Spleen (tissue), 11 donors: ENCODE results near the gene CNKSR2. TPM values are rescaled to one million over a fixed set of nuclear protein-coding genes. Genes with fewer than 3 reads are reported as not detected.

Experiments
- DNase-seq: peaks from one replicate; pipeline ENCODE4 v3.0.0-alpha.2; 2020
- H3K27ac ChIP-seq, 8 donors: fragments of 200-600 bp; sonication (generic) in 7 of 8; 1 replicate in 4 of 8; 2 replicates in 4 of 8; pipeline versions ENCODE4 v1.5.0 to v1.8.0; 2016 to 2021; ENCODE audit warnings: inconsistent platforms in 4 of 8, mild to moderate bottlenecking in 4 of 8, moderate library complexity in 1 of 8
- H3K27me3 ChIP-seq, 7 donors: fragments of 200-600 bp; sonication (generic) in 6 of 7; replicated peaks in 1 of 7; 1 replicate in 4 of 7; 2 replicates in 3 of 7; pipeline versions ENCODE4 v1.5.0 to v1.8.0; 2016 to 2021; ENCODE audit warnings: inconsistent platforms in 3 of 7, mild to moderate bottlenecking in 1 of 7
- H3K36me3 ChIP-seq, 6 donors: fragments of 200-600 bp; sonication (generic) in 5 of 6; 1 replicate in 4 of 6; 2 replicates in 2 of 6; pipeline versions ENCODE4 v1.5.0 to v1.8.0; 2016 to 2021; ENCODE audit warnings: inconsistent platforms in 2 of 6
- H3K4me1 ChIP-seq, 6 donors: fragments of 200-600 bp; sonication (generic) in 5 of 6; 1 replicate in 3 of 6; 2 replicates in 3 of 6; pipeline versions ENCODE4 v1.5.0 to v1.8.0; 2016 to 2021; ENCODE audit warnings: inconsistent platforms in 3 of 6
- H3K4me3 ChIP-seq, 8 donors: fragments of 200-600 bp; sonication (generic) in 7 of 8; 1 replicate in 4 of 8; 2 replicates in 4 of 8; pipeline versions ENCODE4 v1.5.0 to v1.8.0; 2016 to 2021; ENCODE audit warnings: inconsistent platforms in 4 of 8, mild to moderate bottlenecking in 4 of 8, moderate library complexity in 2 of 8
- H3K9me3 ChIP-seq, 8 donors: fragments of 200-600 bp; sonication (generic) in 7 of 8; 1 replicate in 4 of 8; 2 replicates in 4 of 8; pipeline versions ENCODE4 v1.5.0 to v1.8.0; 2016 to 2021; ENCODE audit warnings: inconsistent platforms in 4 of 8
- CTCF ChIP-seq, 11 experiments: fragments of 200-600 bp in 7 of 11; fragments of 450-650 bp in 4 of 11; sonication (generic) in 4 of 11; IDR thresholded peaks in 8 of 11; conservative IDR thresholded peaks in 3 of 11; 1 replicate in 7 of 11; 2 replicates in 4 of 11; pipeline versions ENCODE4 v1.4.0 to v1.8.0; 2016 to 2021; ENCODE audit warnings: antibody characterized with exemption in 11 of 11, inconsistent platforms in 4 of 11, mild to moderate bottlenecking in 1 of 11
- POLR2A ChIP-seq, 3 donors: fragments of 450-650 bp; IDR thresholded peaks; one replicate each; pipeline ENCODE4 v1.5.1; 2017; ENCODE audit warnings: antibody characterized with exemption in 3 of 3, mild to moderate bottlenecking in 1 of 3
- POLR2AphosphoS5 ChIP-seq, 3 donors: sonication (generic); formaldehyde crosslinking; IDR thresholded peaks; one replicate each; pipeline ENCODE4 v1.5.1; 2017; ENCODE audit warnings: antibody characterized with exemption in 3 of 3
- WGBS, 5 donors: extraction: QIAGEN DNeasy Blood & Tissue Kit in 3 of 5; methylation state at CpG; one replicate each; pipeline versions ENCODE4 v1.1.5 to v1.1.7; 2013 to 2018; 5-methylcytosine and 5-hydroxymethylcytosine counted together
- intact Hi-C: fragments of 100-400 bp; cut with DNase I; formaldehyde crosslinking; loops from one replicate; pipeline ENCODE4 v1.15.0; 2023; ENCODE audit warnings: low total_unique reads
- polyA plus RNA-seq, 3 donors: library from polyadenylated mRNA; stranded (reverse); fragments of 200-250 nt; gene quantifications; one replicate each; pipeline ENCODE4 v1.2.1, GENCODE V29; 2013
- total RNA-seq, 7 donors: library from RNA; depleted of rRNA in 3 of 7; stranded (reverse); fragments of >200 nt in 3 of 7; fragmentation: NEBNext Ultra II Directional in 4 of 7; extraction: Animal tissue kit (Norgen Biotek cat#: 25700) in 4 of 7; gene quantifications; one replicate each; pipeline versions ENCODE4 v1.1.0 to v1.2.1, GENCODE V29; 2016 to 2021
- donor health status: healthy with polysubstance abuse.
- donor health status: DM: no; HTN: no; CAD: no; lungs with moderate emphysema.
- donor health status: DM: no; HTN: no; CAD: no.
- donor health status: Bipolar disorder and iron deficiency.
- donor health status: healthy.
- donor health status: DM: no; HTN: no; CAD: no.
- donor health status: DM: yes; HTN: yes; CAD: no.

Gene CNKSR2
- total and polyA plus RNA-seq, 10 donors: 1.6 to 16.8 (median 6.0) TPM

- DNase-seq: no peak
Observed at GRCh38 chrX:21660156-21660555, 285.9 kb downstream of the CNKSR2 start.

GRCh38 chrX:21661316-21661715, 287.1 kb downstream of the CNKSR2 start:
- no peaks in the 10 kb centered on the region for H3K36me3 ChIP-seq
- no peak for DNase-seq
- no peak overlapping the region for H3K27ac ChIP-seq
- 67 to 91% (median 77%) methylated on average over 6 of the region's 6 CpGs for WGBS, 5 donors
- intact Hi-C loops: no loop called here
- peaks cover 0 to 36% (median 19%) of the 10 kb centered on the region in 7 donors for H3K27me3 ChIP-seq
- H3K4me3 ChIP-seq: no peak overlapping the region
- H3K9me3 ChIP-seq: peaks cover 0 to 7% (median 0%) of the 10 kb centered on the region in 8 donors
- peaks cover 0 to 8% (median 0%) of the 10 kb centered on the region in 6 donors for H3K4me1 ChIP-seq
- TF ChIP-seq CTCF (IDR thresholded peaks at IDR 0.05 in 8 of 11, conservative IDR thresholded peaks at IDR 0.05 in 3 of 11): no peak
- no peak for TF ChIP-seq POLR2A (IDR thresholded peaks at IDR 0.05)
- no peak for TF ChIP-seq POLR2AphosphoS5 (IDR thresholded peaks at IDR 0.05)

More at GRCh38 chrX:21660156-21660555, 285.9 kb downstream of the CNKSR2 start:
- Histone ChIP-seq H3K27me3 (peaks cover 0 to 43% (median 25%) of the 10 kb centered on the region in 7 donors), H3K9me3 (peaks cover 0 to 7% (median 0%) of the 10 kb centered on the region in 8 donors), H3K4me3 (no peak overlapping the region), H3K36me3 (no peaks in the 10 kb centered on the region), H3K4me1 (peaks cover 0 to 8% (median 0%) of the 10 kb centered on the region in 6 donors), H3K27ac (no peak overlapping the region)
- intact Hi-C loops: no loop called here
- TF ChIP-seq POLR2A (IDR thresholded peaks at IDR 0.05) (no peak), POLR2AphosphoS5 (IDR thresholded peaks at IDR 0.05) (no peak), CTCF (IDR thresholded peaks at IDR 0.05 in 8 of 11, conservative IDR thresholded peaks at IDR 0.05 in 3 of 11) (no peak)
- WGBS, 5 donors: 81 to 98% (median 93%) methylated on average over 2 of the region's 2 CpGs

GRCh38 chrX:21662761-21663160, 288.5 kb downstream of the CNKSR2 start:
- peaks cover 0 to 22% (median 11%) of the 10 kb centered on the region in 7 donors for H3K27me3 ChIP-seq
- DNase-seq: no peak
- H3K9me3 ChIP-seq: no peaks in the 10 kb centered on the region
- peaks cover 0 to 8% (median 0%) of the 10 kb centered on the region in 6 donors for H3K4me1 ChIP-seq
- no peak overlapping the region for H3K27ac ChIP-seq
- intact Hi-C loops: no loop called here
- 68 to 88% (median 85%) methylated on average over 4 of the region's 4 CpGs for WGBS, 5 donors
- no peaks in the 10 kb centered on the region for H3K36me3 ChIP-seq
- TF ChIP-seq POLR2A (IDR thresholded peaks at IDR 0.05) (no peak), CTCF (IDR thresholded peaks at IDR 0.05 in 8 of 11, conservative IDR thresholded peaks at IDR 0.05 in 3 of 11) (no peak), POLR2AphosphoS5 (IDR thresholded peaks at IDR 0.05) (no peak)
- no peak overlapping the region for H3K4me3 ChIP-seq

GRCh38 chrX:21666252-21666651, 292.0 kb downstream of the CNKSR2 start:
- intact Hi-C loops: no loop called here
- DNase-seq: no peak
- WGBS, 5 donors: 58 to 85% (median 81%) methylated on average over 3 to 4 of the region's 4 CpGs

More at GRCh38 chrX:21666252-21666651, 292.0 kb downstream of the CNKSR2 start:
- no peak overlapping the region for H3K4me3 ChIP-seq
- peaks cover 0 to 10% (median 0%) of the 10 kb centered on the region in 7 donors for H3K27me3 ChIP-seq
- H3K9me3 ChIP-seq: no peaks in the 10 kb centered on the region
- no peak overlapping the region for H3K27ac ChIP-seq
- H3K4me1 ChIP-seq: no peaks in the 10 kb centered on the region
- TF ChIP-seq CTCF (IDR thresholded peaks at IDR 0.05 in 8 of 11, conservative IDR thresholded peaks at IDR 0.05 in 3 of 11) (no peak), POLR2A (IDR thresholded peaks at IDR 0.05) (no peak), POLR2AphosphoS5 (IDR thresholded peaks at IDR 0.05) (no peak)
- no peaks in the 10 kb centered on the region for H3K36me3 ChIP-seq
